Adrenal gland (tissue), 12 donors: ENCODE results near the gene TRAK1. TPM values are rescaled to one million over a fixed set of nuclear protein-coding genes. Genes with fewer than 3 reads are reported as not detected.

Experiments used
- DNase-seq, 7 donors: peaks; one replicate each; pipeline ENCODE4 v3.0.0-alpha.2; 2019 to 2020
- H3K27ac ChIP-seq, 5 donors: fragments of 200-600 bp; sonication (generic) in 4 of 5; 1 replicate in 3 of 5; 2 replicates in 2 of 5; pipeline versions ENCODE4 v1.5.1 to v1.8.0; 2016 to 2020; ENCODE audit warnings: mild to moderate bottlenecking in 1 of 5
- H3K27me3 ChIP-seq: fragments of 200-600 bp; 2 replicates; pipeline ENCODE4 v1.8.0; 2021
- H3K36me3 ChIP-seq, 2 donors: fragments of 200-600 bp; replicated peaks in 1 of 2; 1 replicate in 1 of 2; 2 replicates in 1 of 2; pipeline versions ENCODE4 v1.5.1 to v1.8.0; 2018 to 2022
- H3K4me1 ChIP-seq, 2 donors: fragments of 200-600 bp; replicated peaks in 1 of 2; 1 replicate in 1 of 2; 2 replicates in 1 of 2; pipeline versions ENCODE4 v1.5.1 to v1.8.0; 2018 to 2021
- H3K4me3 ChIP-seq, 4 donors: fragments of 200-600 bp; sonication (generic) in 3 of 4; one replicate each; pipeline ENCODE4 v1.5.1; 2016 to 2018
- H3K9me3 ChIP-seq, 3 donors: fragments of 200-600 bp; sonication (generic) in 1 of 3; replicated peaks in 1 of 3; 1 replicate in 2 of 3; 2 replicates in 1 of 3; pipeline versions ENCODE4 v1.5.1 to v1.8.0; 2016 to 2021
- POLR2A ChIP-seq, 2 donors: fragments of 450-650 bp; IDR thresholded peaks; one replicate each; pipeline ENCODE4 v1.6.1; 2017; ENCODE audit warnings: antibody characterized with exemption in 2 of 2, mild to moderate bottlenecking in 2 of 2, moderate library complexity in 1 of 2
- WGBS, 4 donors: extraction: QIAGEN DNeasy Blood & Tissue Kit in 2 of 4; methylation state at CpG; one replicate each; pipeline versions ENCODE4 v1.1.5 to v1.1.7; 2013 to 2017; 5-methylcytosine and 5-hydroxymethylcytosine counted together
- intact Hi-C, 2 donors: fragments of 100-400 bp; cut with DNase I; formaldehyde crosslinking; loops; one replicate each; pipeline versions ENCODE4 v1.14.1 to v1.15.0; 2022 to 2023
- polyA plus RNA-seq, 3 donors: library from polyadenylated mRNA; stranded (reverse); fragments of 200-250 nt in 2 of 3; fragments of 350-450 nt in 1 of 3; fragmentation: Illumina TruSeq in 1 of 3; extraction: RNeasy Lipid Tissue Mini Kit (QIAGEN cat#74804) in 1 of 3; gene quantifications; one replicate each; pipeline ENCODE4 v1.2.3, GENCODE V29; 2013 to 2014
- total RNA-seq, 9 donors: library from RNA; depleted of rRNA in 4 of 9; stranded (reverse); fragments of >200 nt in 4 of 9; fragments of 120-200 nt in 1 of 9; fragmentation: NEBNext Ultra II Directional in 1 of 9; extraction: Animal tissue kit (Norgen Biotek cat#: 25700) in 1 of 9; gene quantifications; one replicate each; pipeline versions ENCODE4 v1.1.0 to v1.2.4, GENCODE V29; 2013 to 2023
- TF ChIP-seq, protein P1 (sequence below), 6 experiments: fragments of 450-650 bp in 4 of 6; fragments of 200-600 bp in 2 of 6; sonication (generic) in 1 of 6; IDR thresholded peaks; 1 replicate in 5 of 6; 2 replicates in 1 of 6; pipeline versions ENCODE4 v1.5.1 to v1.8.0; 2016 to 2021; ENCODE audit warnings: antibody characterized with exemption in 6 of 6, mild to moderate bottlenecking in 2 of 6, moderate library complexity in 1 of 6
- donor health status: healthy with polysubstance abuse.
- donor health status: Bipolar disorder and iron deficiency.
- donor health status: DM: yes; HTN: yes; CAD: no.
- donor health status: DM: no; HTN: no; CAD: no.
- donor health status: DM: no; HTN: no; CAD: no.
- donor health status: DM: yes; HTN: yes; CAD: no.

Gene TRAK1
- total and polyA plus RNA-seq, 12 donors = 13.1 to 38.1 (median 26.4) TPM

DNA sequence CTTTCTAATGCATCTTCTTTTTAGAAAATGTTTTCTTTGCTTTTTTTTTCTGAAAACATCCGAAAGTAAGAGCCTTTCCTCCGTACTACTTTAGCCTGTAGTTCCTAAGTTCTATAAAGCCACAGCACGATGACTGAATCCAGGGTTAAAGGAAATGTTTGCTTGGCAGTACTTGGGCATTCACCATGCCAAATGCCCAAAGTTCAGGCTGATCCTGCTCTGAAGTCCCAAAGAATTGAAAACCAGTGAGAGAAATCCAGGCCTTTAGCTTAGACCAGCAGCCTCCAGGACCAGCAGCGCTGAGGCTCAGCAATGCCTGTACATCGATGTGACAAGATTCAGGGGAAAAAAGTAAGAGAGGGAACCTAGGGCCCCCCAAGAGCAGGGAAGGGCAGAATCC, 139.7 kb downstream of the TRAK1 start:
- Histone ChIP-seq H3K4me1 (no peaks in the 10 kb centered on the region), H3K36me3 (no peaks in the 10 kb centered on the region), H3K4me3 (no peak overlapping the region), H3K9me3 (no peaks in the 10 kb centered on the region), H3K27me3 (peaks cover 4% of the 10 kb centered on the region), H3K27ac (no peak overlapping the region)
- intact Hi-C loops = loop anchor here in 1 of 2 donors (5.0 kb wide), 1 partner anchor 211 kb away; no protein-coding TSS in a partner anchor
- TF ChIP-seq, protein P1, sequence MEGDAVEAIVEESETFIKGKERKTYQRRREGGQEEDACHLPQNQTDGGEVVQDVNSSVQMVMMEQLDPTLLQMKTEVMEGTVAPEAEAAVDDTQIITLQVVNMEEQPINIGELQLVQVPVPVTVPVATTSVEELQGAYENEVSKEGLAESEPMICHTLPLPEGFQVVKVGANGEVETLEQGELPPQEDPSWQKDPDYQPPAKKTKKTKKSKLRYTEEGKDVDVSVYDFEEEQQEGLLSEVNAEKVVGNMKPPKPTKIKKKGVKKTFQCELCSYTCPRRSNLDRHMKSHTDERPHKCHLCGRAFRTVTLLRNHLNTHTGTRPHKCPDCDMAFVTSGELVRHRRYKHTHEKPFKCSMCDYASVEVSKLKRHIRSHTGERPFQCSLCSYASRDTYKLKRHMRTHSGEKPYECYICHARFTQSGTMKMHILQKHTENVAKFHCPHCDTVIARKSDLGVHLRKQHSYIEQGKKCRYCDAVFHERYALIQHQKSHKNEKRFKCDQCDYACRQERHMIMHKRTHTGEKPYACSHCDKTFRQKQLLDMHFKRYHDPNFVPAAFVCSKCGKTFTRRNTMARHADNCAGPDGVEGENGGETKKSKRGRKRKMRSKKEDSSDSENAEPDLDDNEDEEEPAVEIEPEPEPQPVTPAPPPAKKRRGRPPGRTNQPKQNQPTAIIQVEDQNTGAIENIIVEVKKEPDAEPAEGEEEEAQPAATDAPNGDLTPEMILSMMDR (IDR thresholded peaks at IDR 0.05) = no peak
- no peak for TF ChIP-seq POLR2A (IDR thresholded peaks at IDR 0.05)
- no peak for DNase-seq
- 75 to 84% (median 80%) methylated on average over 5 of the region's 5 CpGs for WGBS, 4 donors

GRCh38 chr3:42235532-42235931, 144.4 kb downstream of the TRAK1 start:
- no peak for DNase-seq
- no peak overlapping the region for H3K4me3 ChIP-seq
- no peaks in the 10 kb centered on the region for H3K4me1 ChIP-seq
- no peaks in the 10 kb centered on the region for H3K36me3 ChIP-seq
- H3K27ac ChIP-seq = no peak overlapping the region
- H3K9me3 ChIP-seq = no peaks in the 10 kb centered on the region
- TF ChIP-seq, protein P1 (IDR thresholded peaks at IDR 0.05) = no peak
- no peak for TF ChIP-seq POLR2A (IDR thresholded peaks at IDR 0.05)
- H3K27me3 ChIP-seq = peaks cover 11% of the 10 kb centered on the region
- intact Hi-C loops = no loop called here

- intact Hi-C loops = no loop called here
- 81 to 92% (median 86%) methylated on average over 2 of the region's 2 CpGs for WGBS, 4 donors
These were observed 145.5 kb downstream of the TRAK1 start for GRCh38 chr3:42236611-42237010.

DNA sequence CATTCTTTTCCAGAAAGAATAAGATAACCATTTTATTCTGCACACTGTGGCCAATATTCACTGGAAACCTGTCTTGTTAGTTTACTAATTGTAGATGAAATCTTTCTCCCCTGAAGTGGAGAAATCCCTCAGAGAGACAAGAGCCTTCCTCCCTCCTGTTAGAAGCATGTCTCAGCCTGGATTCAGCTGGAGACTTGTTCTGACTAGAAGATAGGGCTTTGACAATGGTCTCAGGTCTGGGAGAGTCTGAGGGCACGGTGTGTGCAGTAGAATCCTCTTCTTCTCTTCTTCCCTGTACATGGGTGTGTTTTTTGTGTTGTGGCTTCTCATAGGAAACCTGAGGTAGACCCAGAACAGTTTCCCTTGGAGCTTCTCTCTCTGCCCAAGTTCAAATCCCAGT, 154.9 kb downstream of the TRAK1 start:
- intact Hi-C loops = loop anchor here (5.0 to 10.0 kb wide), 2 partner anchors 196 to 279 kb away; no protein-coding TSS in a partner anchor
- 48 to 83% (median 61%) methylated on average over 1 of the region's 1 CpG for WGBS, 4 donors
- no peak for DNase-seq
- H3K36me3 ChIP-seq = no peaks in the 10 kb centered on the region
- H3K4me3 ChIP-seq = no peak overlapping the region
- no peaks in the 10 kb centered on the region for H3K4me1 ChIP-seq
- TF ChIP-seq, protein P1 (IDR thresholded peaks at IDR 0.05) = no peak
- no peak for TF ChIP-seq POLR2A (IDR thresholded peaks at IDR 0.05)
- no peak overlapping the region for H3K27ac ChIP-seq
- H3K27me3 ChIP-seq = no peaks in the 10 kb centered on the region
- H3K9me3 ChIP-seq = no peaks in the 10 kb centered on the region

More at GRCh38 chr3:42236611-42237010, 145.5 kb downstream of the TRAK1 start:
- no peaks in the 10 kb centered on the region for H3K9me3 ChIP-seq
- peaks cover 11% of the 10 kb centered on the region for H3K27me3 ChIP-seq
- DNase-seq = no peak
- no peak overlapping the region for H3K27ac ChIP-seq
- H3K4me1 ChIP-seq = no peaks in the 10 kb centered on the region
- H3K36me3 ChIP-seq = no peaks in the 10 kb centered on the region
- no peak overlapping the region for H3K4me3 ChIP-seq
- no peak for TF ChIP-seq POLR2A (IDR thresholded peaks at IDR 0.05)
- TF ChIP-seq, protein P1 (IDR thresholded peaks at IDR 0.05) = no peak
